Endothelial cell of umbilical vein (primary cell): ENCODE measurements around the gene SMIM36. TPM values are rescaled to one million over a fixed set of nuclear protein-coding genes. Genes with fewer than 3 reads are reported as not detected.

Source experiments
- BruUV-seq: library from RNA; stranded (reverse); fragments of 400-500 nt; replicated peaks from 2 replicates; lab custom pipeline; 2021; lab: Mats Ljungman, UMichigan
- CTCF ChIA-PET: fragments of 300-600, 350-600 bp; sonication (Branson Sonifier 250); formaldehyde crosslinking; loops from one replicate; lab custom pipeline; 2021; ENCODE audit warnings: antibody characterized with exemption, inconsistent platforms; lab: Charles Lee
- POLR2A ChIA-PET: fragments of 300-600, 350-600 bp; sonication (Branson Sonifier 250); formaldehyde crosslinking; loops from one replicate; lab custom pipeline; 2021; ENCODE audit warnings: antibody characterized with exemption, inconsistent platforms; lab: Charles Lee
- DNase-seq: peaks from one replicate; pipeline ENCODE4 v3.0.0-alpha.2; 2011; ENCODE audit warnings: low read depth, low spot score
- FAIRE-seq: peaks from 2 replicates; lab custom pipeline; 2011; peaks lifted over from hg19 to GRCh38; lab: Jason Lieb, UNC
- H2AFZ ChIP-seq: 2 replicates; pipeline ENCODE4 v1.6.0; 2012; ENCODE audit warnings: low read depth, low read length, control low read depth, inconsistent platforms
- H3K27ac ChIP-seq: 2 replicates; pipeline ENCODE4 v1.5.1; 2011; ENCODE audit warnings: low read depth, mild to moderate bottlenecking, control low read depth, low read length, moderate library complexity; ENCODE audit not compliant: insufficient read depth
- H3K27me3 ChIP-seq, 2 experiments: 2 replicates each; pipeline versions ENCODE4 v1.6.0 to v1.6.1; 2011; ENCODE audit warnings: low read length in 2 of 2, mixed read lengths in 1 of 2; ENCODE audit not compliant: control insufficient read depth in 2 of 2, insufficient read depth in 2 of 2
- H3K36me3 ChIP-seq, 2 experiments: 2 replicates in 1 of 2; 3 replicates in 1 of 2; pipeline ENCODE4 v1.5.1; 2011; ENCODE audit warnings: low read length in 2 of 2, mild to moderate bottlenecking in 1 of 2, moderate library complexity in 1 of 2; ENCODE audit not compliant: control insufficient read depth in 2 of 2, insufficient read depth in 2 of 2; ENCODE audit errors: extremely low read depth in 1 of 2
- H3K4me1 ChIP-seq: 3 replicates; pipeline ENCODE4 v1.5.1; 2011; ENCODE audit warnings: mild to moderate bottlenecking, low read length; ENCODE audit not compliant: control insufficient read depth, insufficient read depth; ENCODE audit errors: extremely low read depth
- H3K4me2 ChIP-seq: 2 replicates; pipeline ENCODE4 v1.6.1; 2011; ENCODE audit warnings: low read length, control low read depth, mixed read lengths; ENCODE audit not compliant: insufficient read depth
- H3K4me3 ChIP-seq, 3 experiments: fragments of 200-600 bp in 1 of 3; sonication (generic), shearing (Covaris generic) in 1 of 3; replicated peaks in 1 of 3; 2 replicates each; pipeline ENCODE4 v1.5.1; 2011 to 2016; ENCODE audit warnings: control low read depth in 3 of 3, low read length in 3 of 3, mild to moderate bottlenecking in 2 of 3, inconsistent platforms in 1 of 3, low read depth in 1 of 3, moderate library complexity in 1 of 3; ENCODE audit not compliant: insufficient read depth in 1 of 3
- H3K79me2 ChIP-seq: 2 replicates; pipeline ENCODE4 v1.6.0; 2012; ENCODE audit warnings: low read length, inconsistent platforms; ENCODE audit not compliant: control insufficient read depth, insufficient read depth
- H3K9ac ChIP-seq: replicated peaks from 2 replicates; pipeline ENCODE3; 2011; ENCODE audit warnings: low read length, control low read depth; ENCODE audit not compliant: insufficient read depth; ENCODE audit errors: extremely low read depth
- H3K9me1 ChIP-seq: replicated peaks from 3 replicates; pipeline ENCODE4 v1.6.0; 2011; ENCODE audit warnings: mild to moderate bottlenecking, low read length; ENCODE audit not compliant: control insufficient read depth, insufficient read depth; ENCODE audit errors: extremely low read depth
- H3K9me3 ChIP-seq: replicated peaks from 2 replicates; pipeline ENCODE4 v1.5.1; 2012; ENCODE audit warnings: low read length, inconsistent platforms; ENCODE audit not compliant: control insufficient read depth, insufficient read depth
- H4K20me1 ChIP-seq: replicated peaks from 2 replicates; pipeline ENCODE3; 2011; ENCODE audit warnings: mild to moderate bottlenecking, low read length; ENCODE audit not compliant: control insufficient read depth, insufficient read depth; ENCODE audit errors: extremely low read depth
- CTCF ChIP-seq, 2 donors: IDR thresholded peaks; 1 replicate in 1 of 2; 2 replicates in 1 of 2; pipeline ENCODE4 v1.5.1; 2011; ENCODE audit warnings: low read length in 2 of 2, mild to moderate bottlenecking in 2 of 2, moderate library complexity in 2 of 2, control low read depth in 1 of 2, inconsistent platforms in 1 of 2, low read depth in 1 of 2; ENCODE audit not compliant: insufficient read depth in 1 of 2; ENCODE audit errors: extremely low read depth in 1 of 2
- EZH2 ChIP-seq: IDR thresholded peaks from 2 replicates; pipeline ENCODE4 v1.6.1; 2012; ENCODE audit warnings: borderline replicate concordance, low read depth, mild to moderate bottlenecking, moderate library complexity, low read length, inconsistent platforms; ENCODE audit not compliant: severe bottlenecking
- JUN ChIP-seq: IDR thresholded peaks from 2 replicates; pipeline ENCODE4 v1.6.1; 2011; ENCODE audit warnings: borderline replicate concordance, low read depth; ENCODE audit not compliant: insufficient read length, insufficient read depth
- MAX ChIP-seq: IDR thresholded peaks from 2 replicates; pipeline ENCODE4 v1.6.1; 2011; ENCODE audit not compliant: insufficient read depth, insufficient read length
- MYC ChIP-seq: IDR thresholded peaks from one replicate; pipeline ENCODE4 v1.6.1; 2011; ENCODE audit warnings: mild to moderate bottlenecking, low read depth, low read length
- POLR2A ChIP-seq: IDR thresholded peaks from 2 replicates; pipeline ENCODE4 v1.6.1; 2012; ENCODE audit warnings: low read depth, mild to moderate bottlenecking, control low read depth, low read length
- POLR2AphosphoS5 ChIP-seq: IDR thresholded peaks from 2 replicates; pipeline ENCODE4 v1.6.1; 2012; ENCODE audit warnings: low read depth, mild to moderate bottlenecking, control low read depth, low read length, moderate library complexity; ENCODE audit not compliant: insufficient read depth
- dilution Hi-C: fragments of 300-500 bp; cut with MboI; formaldehyde crosslinking; loops from one replicate; pipeline ENCODE4 v1.15.0; 2019; ENCODE audit warnings: low sequenced_read_pairs; ENCODE audit not compliant: extremely low pct_ligation_motif_present
- intact Hi-C: fragments of 100-400 bp; cut with micrococcal nuclease; formaldehyde crosslinking; loops from one replicate; pipeline ENCODE4 v1.10.0; 2022
- polyA plus RNA-seq, 4 experiments: library from polyadenylated mRNA; depleted of rRNA in 3 of 4; stranded (reverse) in 3 of 4; unstranded in 1 of 4; fragments of >200 nt; gene quantifications; 2 replicates each; pipeline versions ENCODE4 v1.2.1 to v1.2.3, GENCODE V29; 2011 to 2012; ENCODE audit warnings: missing spikeins in 1 of 4
- total RNA-seq: library from RNA; stranded (reverse); gene quantifications from 2 replicates; pipeline ENCODE4 v1.2.3, GENCODE V29; 2021

SMIM36 gene
- total and polyA plus RNA-seq, 2 donors (not counting 3 experiments of a cell fraction or from before 2014, with no cell fraction given): not detected

DNA sequence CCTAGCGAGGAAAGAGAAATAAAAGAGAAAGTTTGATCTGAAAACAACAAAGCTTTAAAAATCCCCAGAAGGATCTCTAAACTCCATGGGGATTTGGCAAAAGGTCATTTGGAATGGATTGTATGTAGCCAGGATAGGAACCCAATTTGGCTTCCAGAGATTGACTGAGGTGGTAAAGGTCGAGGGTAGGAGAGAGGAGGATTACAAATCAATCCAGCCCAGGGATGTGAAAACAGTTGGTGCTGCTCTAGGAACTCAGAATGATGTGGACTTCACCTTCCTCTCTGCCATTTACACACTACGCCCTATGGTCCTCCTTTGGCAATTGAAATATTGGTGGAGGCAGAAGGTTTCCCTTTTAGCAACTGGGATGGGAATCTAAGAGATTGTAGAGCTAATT, 18.8 kb upstream of the SMIM36 start:
- TF ChIP-seq JUN: no peak
- no peak for TF ChIP-seq EZH2
- no peak for TF ChIP-seq POLR2A
- Histone ChIP-seq H3K9ac (no peak overlapping the region), H3K4me1 (peaks cover 2% of the 10 kb centered on the region), H3K36me3 (no peaks in the 10 kb centered on the region), H3K27ac (no peak overlapping the region), H4K20me1 (no peaks in the 10 kb centered on the region), H3K79me2 (no peaks in the 10 kb centered on the region), H3K9me3 (no peaks in the 10 kb centered on the region), H3K4me3 (no peak overlapping the region), H3K4me2 (no peak overlapping the region), H3K27me3 (no peaks in the 10 kb centered on the region), H2AFZ (no peak overlapping the region), H3K9me1 (no peaks in the 10 kb centered on the region)
- POLR2A ChIA-PET: no interaction called here
- dilution Hi-C loops: no loop called here
- DNase-seq: no peak
- BruUV-seq: no TSS peak
- intact Hi-C loops: no loop called here
- FAIRE-seq: no peak
- CTCF ChIA-PET: interaction anchor here (1.2 to 8.1 kb wide), 2 partner anchors 73 to 240 kb away, joined by 6 to 357 read pairs; no protein-coding TSS in a partner anchor

DNA sequence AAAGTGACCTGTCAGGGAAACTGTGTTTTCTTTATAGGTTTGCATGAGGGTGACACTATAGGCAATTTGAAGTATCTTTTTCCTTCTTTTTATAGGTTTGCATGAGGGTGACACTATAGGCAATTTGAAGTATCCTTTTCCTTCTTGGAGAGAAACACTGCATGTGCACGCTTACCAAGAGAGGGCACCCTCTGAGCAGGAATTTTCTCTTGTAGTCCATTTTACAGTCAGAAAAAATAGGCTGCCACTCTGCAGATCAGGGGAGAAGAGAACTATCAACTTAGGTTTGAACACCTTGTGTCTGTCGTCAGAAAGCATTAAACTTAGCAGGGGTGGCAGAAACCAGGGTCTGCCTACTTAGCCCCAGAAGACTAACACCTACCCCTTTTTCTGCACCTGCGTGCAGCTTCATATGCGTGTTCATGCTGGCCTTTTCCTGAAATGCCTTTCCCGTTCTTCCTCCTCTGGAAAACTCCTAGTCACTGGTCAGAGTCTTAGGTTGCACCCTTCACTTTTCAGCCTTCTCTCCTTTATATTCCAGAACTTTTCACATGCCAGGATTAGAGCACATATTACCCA, 16.4 kb upstream of the SMIM36 start:
- no peaks in the 10 kb centered on the region for H3K9me3 ChIP-seq
- ChIA-PET CTCF (interaction anchor here (1.0 to 8.1 kb wide), 12 partner anchors 21 to 1189 kb away, joined by 3 to 357 read pairs (median 6); partner anchors contain the start of gene TMEM100), POLR2A (no interaction called here)
- FAIRE-seq (peak; percentile 62), DNase-seq (peak; percentile 71)
- no peaks in the 10 kb centered on the region for H4K20me1 ChIP-seq
- H3K27me3 ChIP-seq: peaks cover 0 to 3% of the 10 kb centered on the region in 2 experiments
- H3K9me1 ChIP-seq: no peaks in the 10 kb centered on the region
- H3K9ac ChIP-seq: no peak overlapping the region
- intact Hi-C loops: no loop called here
- no peak overlapping the region for H3K27ac ChIP-seq
- H3K4me3 ChIP-seq: no peak overlapping the region
- dilution Hi-C loops: no loop called here
- H3K36me3 ChIP-seq: no peaks in the 10 kb centered on the region
- no peak overlapping the region for H2AFZ ChIP-seq
- no peak overlapping the region for H3K4me2 ChIP-seq
- H3K79me2 ChIP-seq: no peaks in the 10 kb centered on the region
- no peaks in the 10 kb centered on the region for H3K4me1 ChIP-seq
- TF ChIP-seq POLR2AphosphoS5 (no peak), JUN (no peak), CTCF (IDR thresholded peaks at IDR 0.05; ENCODE audit: extremely low read depth in 1 of 2, insufficient read depth in 1 of 2, low read depth in 1 of 2, low read length in 2 of 2) (peak; percentile 48 to 69), MAX (no peak), MYC (no peak)
- BruUV-seq: no TSS peak
